GM23248 (cell line): Measurements from ENCODE around the gene DAPK1. TPM values are rescaled to one million over a fixed set of nuclear protein-coding genes. Genes with fewer than 3 reads are reported as not detected.

Experiments used
- DNase-seq: peaks from one replicate; pipeline ENCODE4 v3.0.0-alpha.2; 2015
- H2AFZ ChIP-seq: fragments of 200-600 bp; sonication (generic); 2 replicates; pipeline ENCODE4 v1.6.1; 2016; ENCODE audit warnings: antibody characterized with exemption
- H3F3A ChIP-seq: fragments of 200-600 bp; sonication (generic); 2 replicates; pipeline ENCODE4 v1.6.1; 2016; ENCODE audit warnings: mild to moderate bottlenecking, antibody characterized with exemption, mixed run types; ENCODE audit not compliant: insufficient read depth
- H3K27ac ChIP-seq: fragments of 200-600 bp; sonication (generic); 2 replicates; pipeline ENCODE4 v1.5.1; 2016; ENCODE audit warnings: mild to moderate bottlenecking
- H3K27me3 ChIP-seq: fragments of 200-600 bp; sonication (generic); replicated peaks from 2 replicates; pipeline ENCODE4 v1.6.1; 2016; ENCODE audit warnings: mild to moderate bottlenecking; ENCODE audit not compliant: insufficient read depth
- H3K36me3 ChIP-seq: fragments of 200-600 bp; sonication (generic); 2 replicates; pipeline ENCODE4 v1.6.1; 2016; ENCODE audit warnings: low read depth, mild to moderate bottlenecking
- H3K4me1 ChIP-seq: fragments of 200-600 bp; sonication (generic); 2 replicates; pipeline ENCODE4 v1.6.1; 2016; ENCODE audit warnings: mild to moderate bottlenecking; ENCODE audit not compliant: insufficient read depth
- H3K4me2 ChIP-seq: fragments of 200-600 bp; sonication (generic); one replicate; pipeline ENCODE4 v1.6.1; 2016; ENCODE audit warnings: mild to moderate bottlenecking; ENCODE audit not compliant: unreplicated experiment
- H3K4me3 ChIP-seq: fragments of 200-600 bp; sonication (generic); 2 replicates; pipeline ENCODE4 v1.5.1; 2016; ENCODE audit warnings: mild to moderate bottlenecking
- H3K79me2 ChIP-seq: fragments of 200-600 bp; sonication (generic); 2 replicates; pipeline ENCODE4 v1.6.1; 2016; ENCODE audit warnings: mild to moderate bottlenecking; ENCODE audit not compliant: insufficient read depth
- H3K9ac ChIP-seq: fragments of 200-600 bp; sonication (generic); 2 replicates; pipeline ENCODE4 v1.6.1; 2016; ENCODE audit warnings: mild to moderate bottlenecking
- H3K9me2 ChIP-seq: fragments of 200-600 bp; sonication (generic); 2 replicates; pipeline ENCODE4 v1.6.1; 2016; ENCODE audit warnings: mixed run types, mild to moderate bottlenecking, moderate library complexity; ENCODE audit not compliant: insufficient read depth
- H3K9me3 ChIP-seq: fragments of 200-600 bp; sonication (generic); one replicate; pipeline ENCODE4 v1.6.1; 2017; ENCODE audit warnings: low read depth
- H4K20me1 ChIP-seq: fragments of 200-600 bp; sonication (generic); 2 replicates; pipeline ENCODE4 v1.6.0; 2016; ENCODE audit not compliant: insufficient read depth
- EZH2 ChIP-seq: fragments of 200-600 bp; sonication (generic); IDR thresholded peaks from 2 replicates; pipeline ENCODE4 v1.6.1; 2018; ENCODE audit warnings: antibody characterized with exemption, mild to moderate bottlenecking; ENCODE audit not compliant: insufficient read depth, poor library complexity, severe bottlenecking
- EZH2phosphoT487 ChIP-seq: fragments of 200-600 bp; sonication (generic); IDR thresholded peaks from 2 replicates; pipeline ENCODE4 v1.6.1; 2018; ENCODE audit warnings: antibody characterized with exemption, moderate library complexity, mild to moderate bottlenecking, low read depth; ENCODE audit not compliant: insufficient read depth
- WGBS, 2 experiments: methylation state at CpG; one replicate each; pipeline ENCODE4 v1.1.6; 2015 to 2017; ENCODE audit warnings: low lambda C conversion rate in 2 of 2, low coverage in 1 of 2; ENCODE audit errors: missing lambda C conversion rate in 2 of 2; 5-methylcytosine and 5-hydroxymethylcytosine counted together
- in situ Hi-C: fragments of 300-500 bp; cut with MboI; formaldehyde crosslinking; loops from 2 replicates; pipeline ENCODE4 v1.15.0; 2020
- polyA plus RNA-seq: library from polyadenylated mRNA; unstranded; fragments of >200 nt; fragmentation: Nextera tagmentation; extraction: Ambion mirVana; gene quantifications from 2 replicates; pipeline ENCODE4 v1.2.1, GENCODE V29; 2016
- total RNA-seq: library from RNA; depleted of rRNA; stranded (reverse); fragments of >200 nt; shearing (Covaris generic); gene quantifications from 2 replicates; pipeline ENCODE4 v1.2.3, GENCODE V29; 2014

The DAPK1 gene
- total and polyA plus RNA-seq, 2 experiments from 2014 or later, result 1.6 to 1.9 TPM

GRCh38 chr9:87746186-87746585 lies 248.5 kb downstream of the DAPK1 start:
- H3K9me2 ChIP-seq, result no peaks in the 10 kb centered on the region
- no peaks in the 10 kb centered on the region for H3K4me1 ChIP-seq
- no peak overlapping the region for H3K9ac ChIP-seq
- no peak for TF ChIP-seq EZH2
- TF ChIP-seq EZH2phosphoT487, result no peak
- H3K27me3 ChIP-seq, result no peaks in the 10 kb centered on the region
- peaks cover 5% of the 10 kb centered on the region; the same call in 1 of the 2 replicates for H3F3A ChIP-seq
- no peak overlapping the region for H2AFZ ChIP-seq
- H3K36me3 ChIP-seq, result no peaks in the 10 kb centered on the region
- no peak overlapping the region for H3K4me2 ChIP-seq
- no peaks in the 10 kb centered on the region for H4K20me1 ChIP-seq
- in situ Hi-C loops, result no loop called here
- H3K9me3 ChIP-seq, result no peaks in the 10 kb centered on the region
- H3K27ac ChIP-seq, result no peak overlapping the region
- H3K79me2 ChIP-seq, result no peaks in the 10 kb centered on the region
- no peak overlapping the region for H3K4me3 ChIP-seq
- 33 to 42% methylated on average over 4 of the region's 4 CpGs for WGBS, 2 experiments
- no peak for DNase-seq

GRCh38 chr9:87748881-87749280 lies 251.2 kb downstream of the DAPK1 start:
- no peaks in the 10 kb centered on the region for H3K36me3 ChIP-seq
- no peaks in the 10 kb centered on the region for H3F3A ChIP-seq
- no peak overlapping the region for H3K4me2 ChIP-seq
- H3K27ac ChIP-seq, result no peak overlapping the region
- H4K20me1 ChIP-seq, result no peaks in the 10 kb centered on the region
- TF ChIP-seq EZH2phosphoT487 (no peak), EZH2 (no peak)
- H3K27me3 ChIP-seq, result no peaks in the 10 kb centered on the region
- in situ Hi-C loops, result no loop called here
- H3K9ac ChIP-seq, result no peak overlapping the region
- no peaks in the 10 kb centered on the region for H3K79me2 ChIP-seq
- H3K4me3 ChIP-seq, result no peak overlapping the region
- H3K4me1 ChIP-seq, result no peaks in the 10 kb centered on the region
- no peaks in the 10 kb centered on the region for H3K9me2 ChIP-seq
- H2AFZ ChIP-seq, result no peak overlapping the region
- WGBS, 2 experiments, result 3 to 5% methylated on average over 1 of the region's 1 CpG
- no peaks in the 10 kb centered on the region for H3K9me3 ChIP-seq
- DNase-seq, result no peak

- H3K27me3 ChIP-seq, result no peaks in the 10 kb centered on the region
- H3K9me3 ChIP-seq, result no peaks in the 10 kb centered on the region
- TF ChIP-seq EZH2phosphoT487 (no peak), EZH2 (no peak)
- no peak overlapping the region for H3K4me3 ChIP-seq
- H3K9me2 ChIP-seq, result no peaks in the 10 kb centered on the region
- no peak overlapping the region for H3K9ac ChIP-seq
- H2AFZ ChIP-seq, result no peak overlapping the region
- no peak overlapping the region for H3K4me2 ChIP-seq
- H3K4me1 ChIP-seq, result no peaks in the 10 kb centered on the region
- 52 to 56% methylated on average over 5 of the region's 5 CpGs for WGBS, 2 experiments
- H3K79me2 ChIP-seq, result no peaks in the 10 kb centered on the region
- no peak overlapping the region for H3K27ac ChIP-seq
- H4K20me1 ChIP-seq, result no peaks in the 10 kb centered on the region
- no peak for DNase-seq
- in situ Hi-C loops, result no loop called here
- H3K36me3 ChIP-seq, result no peaks in the 10 kb centered on the region
- no peaks in the 10 kb centered on the region for H3F3A ChIP-seq
Measured at GRCh38 chr9:87749335-87750035, 251.8 kb downstream of the DAPK1 start.

- H3K27ac ChIP-seq, result no peak overlapping the region
- no peaks in the 10 kb centered on the region for H3K36me3 ChIP-seq
- DNase-seq, result no peak
- no peaks in the 10 kb centered on the region for H3K79me2 ChIP-seq
- no peaks in the 10 kb centered on the region for H3F3A ChIP-seq
- H3K9me3 ChIP-seq, result no peaks in the 10 kb centered on the region
- in situ Hi-C loops, result no loop called here
- H3K9me2 ChIP-seq, result no peaks in the 10 kb centered on the region
- H3K27me3 ChIP-seq, result no peaks in the 10 kb centered on the region
- H4K20me1 ChIP-seq, result no peaks in the 10 kb centered on the region
- no peak overlapping the region for H3K4me2 ChIP-seq
- H3K9ac ChIP-seq, result no peak overlapping the region
- WGBS, 2 experiments, result 20 to 21% methylated on average over 2 of the region's 2 CpGs
- no peaks in the 10 kb centered on the region for H3K4me1 ChIP-seq
- H3K4me3 ChIP-seq, result no peak overlapping the region
- TF ChIP-seq EZH2phosphoT487 (no peak), EZH2 (no peak)
- H2AFZ ChIP-seq, result no peak overlapping the region
Measured at GRCh38 chr9:87750726-87751125, 253.1 kb downstream of the DAPK1 start.

- Histone ChIP-seq H3K9me3 (no peaks in the 10 kb centered on the region), H3K79me2 (no peaks in the 10 kb centered on the region), H3K27me3 (no peaks in the 10 kb centered on the region), H3K9ac (no peak overlapping the region), H3K4me3 (no peak overlapping the region), H3F3A (no peaks in the 10 kb centered on the region), H3K27ac (no peak overlapping the region), H4K20me1 (no peaks in the 10 kb centered on the region), H3K9me2 (no peaks in the 10 kb centered on the region), H2AFZ (no peak overlapping the region), H3K4me2 (no peak overlapping the region), H3K4me1 (no peaks in the 10 kb centered on the region), H3K36me3 (no peaks in the 10 kb centered on the region)
- in situ Hi-C loops, result no loop called here
- WGBS, 2 experiments, result 72 to 78% methylated on average over 3 of the region's 3 CpGs
- TF ChIP-seq EZH2 (no peak), EZH2phosphoT487 (no peak)
- no peak for DNase-seq
Measured at GRCh38 chr9:87751423-87751822, 253.8 kb downstream of the DAPK1 start.
